Gastrocnemius medialis (tissue), 4 donors: ENCODE measurements around the gene GP9.

ENCODE experiments used
- CTCF ChIP-seq, 5 experiments: fragments of 450-650 bp in 3 of 5; fragments of 200-600 bp in 2 of 5; sonication (generic) in 2 of 5; IDR thresholded peaks in 4 of 5; conservative IDR thresholded peaks in 1 of 5; 1 replicate in 4 of 5; 2 replicates in 1 of 5; pipeline ENCODE4 v1.5.1; 2016 to 2019; ENCODE audit warnings: antibody characterized with exemption in 5 of 5, mild to moderate bottlenecking in 3 of 5, moderate library complexity in 3 of 5
- POLR2A ChIP-seq, 2 donors: fragments of 450-650 bp; IDR thresholded peaks; one replicate each; pipeline ENCODE4 v1.6.1; 2017; ENCODE audit warnings: antibody characterized with exemption in 2 of 2, mild to moderate bottlenecking in 2 of 2, moderate library complexity in 2 of 2

DNA sequence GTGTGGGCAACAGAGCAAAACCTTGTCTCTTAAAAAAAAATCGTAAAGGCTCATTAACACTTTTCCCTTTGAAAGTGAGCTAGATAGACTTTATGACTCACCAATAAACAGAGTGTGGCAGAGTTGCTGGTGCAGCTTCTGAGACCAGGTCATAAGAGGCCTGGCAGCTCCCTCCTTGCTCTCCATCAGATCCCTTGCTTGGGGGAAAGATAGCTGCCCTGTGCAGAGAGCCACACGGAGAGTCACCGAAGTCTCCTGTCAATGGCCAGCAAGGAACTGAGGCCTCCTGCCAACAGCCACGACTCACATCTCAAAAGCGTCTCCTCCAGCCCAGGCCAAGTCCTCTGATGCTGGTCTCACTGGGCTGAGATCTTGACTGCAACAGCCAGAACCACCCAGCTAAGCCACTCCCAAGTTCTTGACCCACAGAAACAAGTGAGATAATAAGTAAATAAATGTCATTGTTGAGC is 8.7 kb upstream of the GP9 start:
- TF ChIP-seq CTCF (IDR thresholded peaks at IDR 0.05 in 4 of 5, conservative IDR thresholded peaks at IDR 0.05 in 1 of 5) (no peak), POLR2A (IDR thresholded peaks at IDR 0.05) (no peak)
